Activated gamma-delta T cell (primary cell): ENCODE measurements around the gene SCUBE1.

Experiments used
- DNase-seq: peaks from one replicate; lab custom pipeline; 2025; lab: John Stamatoyannopoulos, UW

SCUBE1 gene

DNA sequence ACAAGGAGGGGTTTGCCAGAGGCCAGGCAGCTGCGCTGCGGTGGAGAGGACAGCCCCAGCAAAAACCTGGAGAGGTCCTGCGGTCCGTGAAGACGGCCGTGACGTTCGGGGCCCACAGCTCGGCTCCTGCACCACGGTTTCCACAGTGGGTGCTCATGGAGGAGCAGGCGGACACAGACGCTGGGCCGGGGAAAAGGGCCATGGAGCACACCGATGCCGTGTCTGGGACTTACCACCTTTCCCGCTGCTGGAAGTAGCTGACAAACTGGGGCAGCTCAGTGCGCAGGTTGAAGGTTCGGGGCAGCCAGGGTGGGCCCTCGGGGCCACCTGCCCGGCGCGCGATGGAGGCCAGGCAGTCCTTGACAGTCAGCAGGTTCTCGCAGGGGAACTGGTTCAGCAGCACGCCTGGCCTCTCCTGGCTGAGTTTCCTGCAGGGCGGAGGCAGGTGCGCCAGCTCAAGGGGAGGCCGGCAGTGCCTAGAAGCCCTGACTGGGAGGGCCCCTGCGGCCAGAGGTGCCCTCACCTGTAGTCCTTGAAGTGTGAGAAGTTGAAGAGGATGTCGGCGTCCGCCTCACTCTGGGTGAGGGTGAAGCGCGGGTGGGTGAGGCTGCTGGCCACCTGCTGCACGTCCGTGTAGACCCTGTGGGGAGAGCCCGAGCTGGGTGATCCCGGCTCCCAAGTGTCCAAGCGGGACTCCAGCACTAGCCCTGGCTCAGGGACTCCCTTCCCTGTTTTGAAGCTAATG, 169.0 kb downstream of the SCUBE1 start:
- no peak for DNase-seq

DNA sequence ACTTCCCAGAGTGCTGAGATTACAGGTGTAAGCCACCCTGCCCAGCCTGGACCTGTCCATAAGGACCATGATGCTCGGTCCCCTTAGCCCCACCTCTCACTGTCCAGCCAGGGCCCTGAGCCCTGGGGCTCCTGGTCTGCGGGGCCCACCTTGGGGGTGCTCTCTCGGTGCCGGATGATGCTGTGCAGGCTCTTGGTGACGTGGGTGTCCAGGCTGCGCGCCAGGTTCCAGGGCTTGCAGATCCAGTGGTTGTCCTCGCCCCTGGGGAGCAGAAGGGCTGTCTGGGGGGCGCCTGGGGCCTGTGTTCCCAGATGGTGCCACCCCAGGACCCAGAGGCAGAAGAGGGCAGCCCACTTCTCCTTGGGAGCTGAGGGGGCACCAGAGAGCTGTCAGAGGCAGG, 169.6 kb downstream of the SCUBE1 start:
- no peak for DNase-seq

DNA sequence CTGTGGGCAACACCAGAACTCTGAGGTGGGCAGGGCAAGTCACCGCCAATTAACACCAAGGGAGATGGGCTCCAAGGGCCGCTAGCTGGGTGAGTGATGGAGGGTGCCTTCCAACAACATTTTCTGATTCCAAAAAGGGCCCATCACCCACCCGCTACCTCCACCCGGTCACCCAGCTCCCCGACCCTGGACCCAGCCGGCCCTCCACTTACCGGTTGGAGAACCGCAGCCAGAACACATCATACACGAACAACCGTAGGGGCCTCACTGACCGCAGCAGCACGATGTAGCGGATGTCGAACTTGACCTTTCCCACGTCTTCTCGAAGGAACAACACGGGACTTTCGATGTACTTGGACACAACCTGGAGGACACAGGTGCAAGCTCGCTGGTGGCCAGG, 171.0 kb downstream of the SCUBE1 start:
- no peak for DNase-seq

DNA sequence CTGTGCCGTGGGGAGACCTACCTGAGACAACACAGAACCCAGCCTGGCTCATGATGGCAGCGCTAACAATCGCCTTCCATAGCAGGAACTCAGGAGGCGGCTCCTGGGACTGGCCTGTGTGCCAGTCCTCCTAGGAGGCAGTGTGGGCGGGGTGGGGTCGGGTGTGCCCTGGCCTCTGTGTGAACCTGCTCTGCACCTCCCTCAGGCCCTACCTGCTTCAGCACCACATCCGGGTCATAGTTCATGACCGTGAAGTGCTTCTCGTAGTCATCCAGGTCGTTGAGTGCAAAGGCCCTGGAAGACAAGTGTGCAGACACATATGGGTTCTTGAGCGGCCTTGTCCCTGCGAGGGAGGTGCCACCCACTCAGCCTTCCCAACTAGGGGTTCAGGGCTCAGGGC, 171.6 kb downstream of the SCUBE1 start:
- no peak for DNase-seq

DNA sequence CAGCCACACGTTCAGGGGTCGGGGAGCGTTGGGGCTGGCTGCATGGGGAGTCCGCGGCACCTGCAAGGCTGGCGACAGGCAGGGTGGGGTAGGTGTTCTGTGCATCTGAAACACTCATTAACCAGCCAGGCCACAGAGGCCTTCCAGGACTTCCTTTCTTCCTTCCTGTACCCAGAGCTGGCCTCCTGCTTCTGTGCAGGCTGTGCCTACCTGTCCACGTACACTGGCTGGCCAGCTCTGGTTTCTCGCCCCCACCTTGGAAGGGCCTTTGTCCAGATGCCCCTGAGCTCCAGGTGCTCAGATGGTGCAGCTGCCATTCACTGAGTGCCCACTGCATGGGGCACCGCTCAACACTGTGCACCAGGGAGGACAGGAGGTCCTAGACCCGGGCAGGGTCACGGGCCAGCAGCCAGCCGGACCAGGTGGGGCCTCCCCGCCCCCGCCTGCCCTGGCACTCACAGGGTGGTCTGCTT, 172.1 kb downstream of the SCUBE1 start:
- no peak for DNase-seq

DNA sequence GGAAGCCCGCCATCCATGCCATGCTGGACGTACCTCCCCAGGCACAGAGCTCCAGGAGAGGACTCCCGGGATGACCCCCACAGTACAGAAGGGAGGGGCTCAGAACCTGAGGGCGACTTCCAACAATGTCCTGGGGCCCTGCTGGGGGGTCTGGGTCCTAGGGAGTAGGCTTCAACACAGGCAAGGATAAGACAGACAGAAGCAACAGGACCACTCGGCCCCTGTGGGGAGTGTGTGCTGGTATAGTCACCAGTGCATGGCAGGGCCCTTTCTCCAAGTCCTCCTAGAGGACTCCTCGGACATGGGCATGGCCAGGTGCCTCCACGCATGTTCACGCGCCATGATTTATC, 173.1 kb downstream of the SCUBE1 start:
- DNase-seq: no peak

DNA sequence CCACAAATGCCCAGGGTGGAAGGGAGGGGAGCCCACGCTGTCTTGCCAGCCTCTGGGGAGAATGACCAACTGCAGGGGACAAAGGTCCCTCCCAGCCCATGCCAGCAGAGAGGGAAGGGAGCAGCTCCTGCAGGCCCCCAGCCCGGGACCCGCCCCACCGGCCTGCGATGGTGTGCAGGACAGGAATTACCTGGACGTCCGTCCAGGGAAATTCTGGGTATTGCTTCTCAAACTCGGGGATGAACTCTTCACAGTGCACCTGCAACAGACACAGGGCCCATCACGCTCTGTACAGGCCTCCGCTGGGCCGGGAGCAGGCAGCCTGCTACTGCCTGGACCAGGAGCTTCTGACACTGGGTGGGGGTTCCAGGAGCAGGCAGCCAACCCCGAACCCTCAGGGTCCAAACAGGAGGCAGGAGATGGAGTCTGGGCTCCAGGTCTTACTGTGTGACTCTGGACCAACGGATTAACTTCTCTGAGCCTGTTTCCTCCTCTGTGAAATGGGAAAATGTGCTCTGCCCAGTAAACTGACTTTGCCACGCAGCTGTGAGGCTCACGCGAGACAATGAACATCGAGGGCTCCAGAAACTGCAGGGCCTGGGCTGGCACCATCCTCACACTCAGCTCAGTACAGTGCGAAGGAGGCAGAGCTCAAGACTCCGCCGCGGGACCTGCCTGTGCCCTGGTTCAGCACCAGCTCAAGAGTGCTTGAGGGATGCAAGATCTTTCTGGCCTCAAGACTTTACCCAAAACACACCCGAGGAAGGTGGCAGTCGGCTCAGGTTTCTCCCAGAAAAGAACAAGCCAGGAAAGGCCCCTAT, 173.7 kb downstream of the SCUBE1 start:
- no peak for DNase-seq

DNA sequence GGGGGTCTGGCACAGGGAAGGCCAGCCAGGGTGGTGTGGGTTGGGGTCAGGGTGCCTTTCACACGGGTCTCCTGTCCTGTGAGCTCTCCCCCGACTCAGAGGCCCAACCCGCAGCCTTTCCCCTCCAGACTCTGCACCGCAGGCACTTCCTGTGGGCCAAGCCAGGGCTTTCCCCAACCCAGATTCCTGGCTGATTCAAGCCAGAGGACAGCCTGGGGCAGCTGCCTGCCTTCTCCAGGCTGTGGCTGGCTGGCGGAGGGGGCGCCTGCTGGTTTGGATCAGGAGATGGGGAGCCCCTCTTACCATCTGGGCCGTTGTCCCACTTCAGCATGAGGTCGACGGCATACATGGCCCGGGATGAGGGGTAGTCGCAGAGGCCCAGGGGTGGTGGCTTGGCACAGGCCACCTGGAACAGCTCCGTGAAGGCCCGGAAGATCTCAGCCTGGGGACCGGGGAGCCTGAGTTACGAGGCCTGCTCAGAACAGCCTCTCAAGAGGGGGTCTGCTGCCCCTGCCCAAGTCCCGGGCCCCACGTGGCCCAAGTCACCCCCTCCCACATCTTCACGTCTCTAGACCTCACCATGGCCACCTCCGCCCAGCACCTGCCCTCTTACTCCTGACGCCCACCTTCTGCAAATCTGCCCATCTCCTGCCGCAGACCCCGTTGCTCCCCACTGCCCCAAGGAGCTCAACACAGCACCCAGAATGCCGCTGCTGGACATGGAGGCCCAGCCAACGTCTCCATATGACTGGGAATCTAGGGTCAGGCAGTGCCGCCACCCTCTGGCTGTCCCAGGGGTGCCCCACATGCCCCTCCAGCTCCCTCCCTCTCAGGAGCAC, 174.5 kb downstream of the SCUBE1 start:
- no peak for DNase-seq

DNA sequence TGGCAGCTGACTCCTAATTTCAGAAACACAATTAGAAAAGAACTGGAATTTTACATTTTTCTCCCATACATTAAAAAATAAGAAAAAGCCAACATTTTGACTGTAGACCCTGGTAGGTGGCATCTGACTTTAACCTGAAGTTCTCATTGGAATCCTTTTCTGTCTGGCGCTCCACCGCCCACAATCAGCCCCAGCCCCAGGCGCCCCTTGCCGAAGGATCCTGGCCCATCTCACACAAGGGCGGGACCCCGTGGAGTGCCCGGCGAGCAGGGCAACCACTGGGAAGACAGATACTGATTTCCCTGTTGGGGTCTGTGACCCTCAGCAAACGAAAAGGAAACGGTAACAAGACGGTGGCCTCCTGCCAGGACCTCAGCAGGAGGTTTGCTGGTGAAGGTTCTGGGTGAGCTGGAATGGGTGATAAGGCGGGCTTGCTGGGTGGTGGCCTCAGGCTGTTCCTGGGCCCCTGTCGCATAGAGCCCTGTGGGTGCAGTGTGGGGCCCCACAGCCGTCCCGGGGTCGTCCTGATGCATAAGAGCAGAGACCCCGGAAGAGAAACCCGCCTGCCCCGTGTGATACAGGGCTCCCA, 176.1 kb downstream of the SCUBE1 start:
- DNase-seq: no peak

DNA sequence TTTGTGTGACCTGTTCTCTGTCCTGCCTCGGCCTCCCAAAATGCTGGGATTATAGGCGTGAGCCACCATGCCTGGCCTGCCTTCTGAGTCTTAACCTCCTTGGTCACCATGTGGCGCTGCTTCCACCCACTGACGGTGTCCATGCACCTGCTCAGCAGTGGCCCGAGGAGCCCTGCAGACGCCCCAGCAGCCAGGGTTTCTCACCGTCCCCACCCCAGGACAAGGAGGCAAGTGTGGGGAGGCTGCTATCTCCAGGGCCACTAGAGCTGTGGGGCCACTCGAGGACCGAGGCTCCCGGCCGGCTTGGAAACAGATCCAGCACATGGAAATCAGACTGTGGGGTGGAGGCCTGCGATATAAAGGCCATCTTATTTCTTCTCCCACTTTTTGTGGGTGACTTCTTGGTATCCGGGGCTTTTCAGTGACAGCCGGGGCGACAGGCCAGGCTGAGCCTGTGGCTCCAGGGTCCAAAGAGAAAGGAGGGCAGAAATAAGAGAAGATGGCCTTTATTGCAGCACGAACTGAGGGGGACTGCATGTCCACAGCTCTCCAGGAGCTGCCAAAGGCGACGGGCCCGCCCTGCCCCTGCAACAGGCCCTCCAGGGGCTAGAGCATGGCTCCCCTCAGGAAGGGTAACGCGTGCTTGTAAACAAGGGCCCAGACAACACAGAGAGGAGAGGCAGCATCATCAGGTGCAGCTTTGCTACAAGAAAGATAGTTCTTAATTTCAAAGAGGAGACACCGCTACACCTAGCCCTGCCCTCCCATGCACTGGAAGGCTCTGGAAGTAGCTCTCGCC, 176.8 kb downstream of the SCUBE1 start:
- DNase-seq: no peak

DNA sequence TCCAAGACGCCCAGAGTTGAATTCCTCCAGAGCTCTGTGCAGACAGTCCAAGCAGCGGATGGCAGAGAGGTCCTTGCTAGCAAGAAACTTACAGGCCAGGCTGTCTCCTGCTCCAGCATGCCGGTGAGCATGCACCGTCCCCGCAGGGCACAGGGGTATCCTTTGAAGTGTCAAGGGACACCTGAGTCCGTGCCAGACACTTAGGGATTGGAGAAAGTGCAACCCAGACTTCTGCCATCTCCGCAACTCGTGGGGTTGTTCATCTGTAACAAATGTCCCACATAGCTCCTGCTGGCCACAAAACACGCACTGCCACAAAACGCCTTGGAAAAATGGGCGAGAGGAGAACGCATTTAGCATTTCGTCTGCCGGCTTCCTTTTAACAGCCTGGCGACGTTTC, 178.5 kb downstream of the SCUBE1 start:
- no peak for DNase-seq

DNA sequence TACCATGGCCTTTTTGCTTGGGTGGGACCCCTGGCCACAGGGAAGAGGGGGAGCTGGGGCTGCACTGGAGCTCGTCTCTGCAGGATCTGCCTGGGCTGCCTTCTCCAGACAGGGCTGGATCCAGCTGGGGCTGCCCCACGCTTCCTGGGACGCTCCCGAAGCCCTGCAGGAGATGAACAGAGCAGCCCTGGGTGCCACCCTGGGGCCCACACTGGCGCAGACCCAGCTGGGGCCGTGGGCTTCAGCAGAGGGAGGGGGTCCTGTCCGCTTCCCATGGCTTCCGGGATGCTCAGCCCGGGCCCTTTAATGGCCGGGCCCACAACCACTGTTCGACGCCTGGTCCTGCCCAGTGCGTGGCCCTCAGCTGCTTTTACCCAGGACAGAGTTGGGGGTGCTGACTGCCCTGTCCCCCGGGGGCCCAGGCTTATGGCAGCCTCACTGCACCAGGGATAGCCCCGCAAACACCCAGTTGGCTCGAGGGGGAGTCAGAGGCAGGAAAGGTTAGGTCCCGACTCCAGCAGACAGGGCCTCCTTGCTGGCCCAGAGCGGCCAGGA, 179.9 kb downstream of the SCUBE1 start:
- DNase-seq: no peak

DNA sequence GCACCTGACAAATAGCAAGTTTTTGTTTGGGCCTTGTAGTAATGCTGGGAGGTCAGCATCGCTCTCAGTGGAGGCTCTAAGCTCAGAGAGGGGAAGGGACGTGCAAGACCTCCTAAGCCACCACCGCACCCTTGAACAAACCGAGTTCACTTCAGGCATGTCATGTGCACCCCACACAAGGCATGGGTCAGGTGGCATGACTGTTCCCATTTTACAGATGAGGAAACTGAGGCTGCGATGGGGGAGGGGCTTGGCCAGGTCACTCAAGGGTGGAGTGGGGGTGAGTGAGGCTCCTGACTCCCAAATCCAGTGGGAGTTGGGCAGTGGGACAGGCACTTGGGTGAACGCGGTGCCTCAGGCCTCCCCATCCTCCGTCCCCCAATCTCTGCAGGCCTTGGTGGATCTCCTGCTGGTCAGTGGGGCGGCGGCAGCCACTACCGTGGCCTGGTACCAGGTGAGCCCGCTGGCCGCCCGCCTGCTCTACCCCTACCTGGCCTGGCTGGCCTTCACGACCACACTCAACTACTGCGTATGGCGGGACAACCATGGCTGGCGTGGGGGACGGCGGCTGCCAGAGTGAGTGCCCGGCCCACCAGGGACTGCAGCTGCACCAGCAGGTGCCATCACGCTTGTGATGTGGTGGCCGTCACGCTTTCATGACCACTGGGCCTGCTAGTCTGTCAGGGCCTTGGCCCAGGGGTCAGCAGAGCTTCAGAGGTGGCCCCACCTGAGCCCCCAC, 180.6 kb downstream of the SCUBE1 start:
- no peak for DNase-seq

DNA sequence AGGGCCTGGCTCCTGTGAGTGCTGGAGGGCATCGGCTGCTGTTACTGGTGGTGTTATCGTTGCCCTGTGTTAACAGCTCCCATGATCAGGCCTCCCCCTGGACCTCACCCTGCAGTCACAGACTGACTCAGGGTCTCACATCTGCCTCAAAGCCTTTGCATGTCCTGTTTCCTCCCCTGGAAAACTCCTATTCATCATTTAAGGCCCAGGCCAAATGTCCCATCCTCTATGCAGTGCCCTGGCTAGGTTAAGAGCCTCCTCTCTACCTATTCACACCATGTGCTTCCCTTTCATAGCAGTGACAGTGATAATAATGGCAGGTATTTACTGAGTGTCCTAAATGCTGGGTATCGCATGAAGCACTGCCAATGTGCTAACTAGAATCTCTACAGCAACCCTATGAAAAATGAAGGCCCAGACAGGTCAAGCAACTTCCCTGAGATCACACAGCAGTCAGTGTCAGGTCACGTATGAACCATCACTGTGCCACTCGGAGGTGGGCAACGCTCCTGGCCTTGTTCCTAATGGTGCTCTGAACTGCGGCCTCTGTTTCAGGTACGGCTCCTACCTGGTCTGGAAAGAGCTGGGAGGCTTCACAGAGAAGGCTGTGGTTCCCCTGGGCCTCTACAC, 182.6 kb downstream of the SCUBE1 start:
- DNase-seq: no peak

DNA sequence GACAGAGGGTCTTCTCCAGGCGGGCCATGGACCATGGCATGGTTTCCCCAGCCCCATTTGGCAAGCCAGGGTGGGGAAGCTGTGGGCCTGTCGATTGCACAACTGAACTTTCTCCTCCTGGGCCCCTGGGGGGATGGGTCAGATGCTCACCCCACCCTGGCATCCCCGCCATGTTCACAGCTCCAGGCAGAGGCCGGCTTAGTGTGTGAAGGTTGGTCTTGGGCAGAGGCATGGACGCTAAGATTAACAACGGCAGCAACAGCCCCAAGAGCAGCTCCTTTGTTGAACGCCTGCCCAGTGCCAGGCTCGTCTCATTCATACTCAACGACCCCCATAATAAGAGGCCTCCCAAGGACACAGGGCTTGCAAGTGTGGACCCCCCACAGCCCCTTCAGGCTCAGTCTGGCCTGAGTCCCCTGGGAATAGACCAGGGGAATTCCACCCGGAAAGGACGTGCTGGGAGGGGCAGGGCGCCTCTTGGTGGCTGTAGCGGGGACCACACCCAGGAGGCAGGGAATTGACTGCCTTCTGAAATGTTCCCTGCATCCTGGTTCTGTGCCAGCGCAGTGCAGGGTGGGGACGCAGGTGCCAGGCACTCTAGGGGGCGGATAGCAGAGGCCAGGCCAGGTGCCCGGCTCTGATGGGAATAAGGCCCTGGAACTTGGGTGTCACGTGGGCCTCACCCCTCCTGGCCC, 183.5 kb downstream of the SCUBE1 start:
- DNase-seq: no peak

DNA sequence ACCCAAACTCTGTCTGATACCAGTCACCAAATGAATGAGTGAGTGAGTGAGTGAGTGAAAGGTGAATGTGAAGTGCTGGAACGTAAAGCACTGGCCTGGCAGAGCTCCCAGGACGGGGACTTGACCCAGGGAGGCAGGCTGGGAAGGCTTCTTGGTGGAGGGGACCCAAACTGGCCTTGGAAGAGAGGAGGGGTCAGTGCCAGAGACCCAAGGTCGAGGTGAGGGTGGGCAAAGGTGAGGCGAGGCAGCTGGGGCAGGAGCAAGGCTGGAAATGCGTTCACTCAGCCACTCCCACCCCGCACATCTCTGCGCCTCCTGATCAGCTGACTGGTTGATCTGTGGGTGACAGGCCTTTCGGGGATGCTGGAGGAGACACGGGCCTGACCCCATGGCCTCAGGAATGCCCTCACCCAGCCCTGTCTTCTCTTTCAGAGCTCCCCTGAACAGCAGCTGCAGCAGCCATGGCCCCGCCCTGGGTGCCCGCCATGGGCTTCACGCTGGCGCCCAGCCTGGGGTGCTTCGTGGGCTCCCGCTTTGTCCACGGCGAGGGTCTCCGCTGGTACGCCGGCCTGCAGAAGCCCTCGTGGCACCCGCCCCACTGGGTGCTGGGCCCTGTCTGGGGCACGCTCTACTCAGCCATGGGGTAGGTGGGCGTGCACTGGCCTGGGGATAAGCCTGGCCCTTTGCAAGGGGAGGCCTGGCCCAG, 184.2 kb downstream of the SCUBE1 start:
- no peak for DNase-seq

DNA sequence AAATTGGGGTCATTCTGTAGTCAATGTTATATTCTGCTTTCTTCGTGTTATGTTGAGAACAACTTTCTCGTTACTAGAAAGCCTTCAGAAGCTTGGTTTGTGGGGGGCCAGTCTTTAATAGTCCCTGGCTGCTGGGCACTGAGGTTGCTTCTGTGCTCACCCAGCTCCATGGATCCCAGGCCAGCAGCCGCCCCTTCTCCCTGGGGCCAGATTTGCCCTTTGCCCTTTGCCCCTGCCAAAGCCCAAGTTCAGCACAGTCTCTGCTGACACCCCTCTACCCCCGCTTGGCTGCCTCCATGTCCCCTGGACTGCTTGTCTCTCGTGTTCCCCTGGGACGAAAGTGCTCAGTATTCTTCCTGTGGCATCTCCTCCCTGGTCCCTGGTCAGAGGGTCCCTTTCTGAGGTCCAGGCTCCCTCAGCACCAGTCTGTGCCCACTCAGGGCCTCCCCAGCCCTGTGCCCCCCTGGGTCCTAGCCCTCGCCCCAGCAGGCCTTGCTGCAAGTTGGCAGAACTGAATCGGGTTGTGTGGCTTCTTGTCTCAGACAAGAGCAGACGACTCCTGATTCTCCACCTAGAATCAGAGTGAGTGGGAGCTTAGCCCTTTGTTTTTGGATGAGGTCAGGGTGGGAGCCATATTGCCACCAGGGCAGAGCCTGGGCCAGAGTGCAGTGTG, 185.2 kb downstream of the SCUBE1 start:
- DNase-seq: no peak

DNA sequence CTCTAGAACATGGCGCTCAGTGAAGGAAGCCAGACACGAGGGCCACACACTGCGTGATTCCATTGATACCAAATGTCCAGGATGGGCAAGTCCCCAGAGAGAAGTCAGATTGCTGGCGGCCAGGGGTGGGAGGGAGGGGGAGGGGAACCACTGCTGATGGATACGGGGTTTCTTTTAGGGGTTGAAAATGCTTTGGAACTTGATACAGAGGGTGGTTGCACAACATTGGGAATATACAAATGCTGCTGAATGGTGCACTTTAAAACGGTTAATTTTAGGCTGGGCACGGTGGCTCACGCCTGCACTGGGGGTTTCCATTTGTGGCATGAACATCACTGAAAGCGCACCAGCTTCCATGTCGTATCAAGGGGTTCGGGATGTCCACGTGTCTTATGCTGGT, 186.8 kb downstream of the SCUBE1 start:
- no peak for DNase-seq
